Measurements from ENCODE around the gene DNM2. TPM values are rescaled to one million over a fixed set of nuclear protein-coding genes. Genes with fewer than 3 reads are reported as not detected.

Gene DNM2
- total RNA-seq, 1 donor from 2014 or later = 113 TPM

GRCh38 chr19:10712045-10712444 is 5.8 kb upstream of the DNM2 start:
- DNase-seq (ENCODE audit: low spot score in 2 of 2) = no peak
- TF ChIP-seq, protein P1, sequence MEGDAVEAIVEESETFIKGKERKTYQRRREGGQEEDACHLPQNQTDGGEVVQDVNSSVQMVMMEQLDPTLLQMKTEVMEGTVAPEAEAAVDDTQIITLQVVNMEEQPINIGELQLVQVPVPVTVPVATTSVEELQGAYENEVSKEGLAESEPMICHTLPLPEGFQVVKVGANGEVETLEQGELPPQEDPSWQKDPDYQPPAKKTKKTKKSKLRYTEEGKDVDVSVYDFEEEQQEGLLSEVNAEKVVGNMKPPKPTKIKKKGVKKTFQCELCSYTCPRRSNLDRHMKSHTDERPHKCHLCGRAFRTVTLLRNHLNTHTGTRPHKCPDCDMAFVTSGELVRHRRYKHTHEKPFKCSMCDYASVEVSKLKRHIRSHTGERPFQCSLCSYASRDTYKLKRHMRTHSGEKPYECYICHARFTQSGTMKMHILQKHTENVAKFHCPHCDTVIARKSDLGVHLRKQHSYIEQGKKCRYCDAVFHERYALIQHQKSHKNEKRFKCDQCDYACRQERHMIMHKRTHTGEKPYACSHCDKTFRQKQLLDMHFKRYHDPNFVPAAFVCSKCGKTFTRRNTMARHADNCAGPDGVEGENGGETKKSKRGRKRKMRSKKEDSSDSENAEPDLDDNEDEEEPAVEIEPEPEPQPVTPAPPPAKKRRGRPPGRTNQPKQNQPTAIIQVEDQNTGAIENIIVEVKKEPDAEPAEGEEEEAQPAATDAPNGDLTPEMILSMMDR (IDR thresholded peaks at IDR 0.05) = no peak
- Histone ChIP-seq H3K9me3 (no peaks in the 10 kb centered on the region), H3K27me3 (no peaks in the 10 kb centered on the region), H3K4me1 (peaks cover 0 to 4% of the 10 kb centered on the region in 2 donors), H3K4me3 (no peak overlapping the region), H3K36me3 (peaks cover 6 to 33% of the 10 kb centered on the region in 2 donors), H3K27ac (no peak overlapping the region)
- intact Hi-C loops (cut with DNase I) = no loop called here

- H3K4me3 ChIP-seq = no peak overlapping the region
- peaks cover 6 to 28% of the 10 kb centered on the region in 2 donors for H3K36me3 ChIP-seq
- no peak for DNase-seq (ENCODE audit: low spot score in 2 of 2)
- peaks cover 0 to 5% of the 10 kb centered on the region in 2 donors for H3K4me1 ChIP-seq
- intact Hi-C loops (cut with DNase I) = no loop called here
- TF ChIP-seq, protein P1 (IDR thresholded peaks at IDR 0.05) = no peak
- no peaks in the 10 kb centered on the region for H3K9me3 ChIP-seq
- no peak overlapping the region for H3K27ac ChIP-seq
- H3K27me3 ChIP-seq = no peaks in the 10 kb centered on the region
Measured at GRCh38 chr19:10712754-10713153, 5.1 kb upstream of the DNM2 start.

DNA sequence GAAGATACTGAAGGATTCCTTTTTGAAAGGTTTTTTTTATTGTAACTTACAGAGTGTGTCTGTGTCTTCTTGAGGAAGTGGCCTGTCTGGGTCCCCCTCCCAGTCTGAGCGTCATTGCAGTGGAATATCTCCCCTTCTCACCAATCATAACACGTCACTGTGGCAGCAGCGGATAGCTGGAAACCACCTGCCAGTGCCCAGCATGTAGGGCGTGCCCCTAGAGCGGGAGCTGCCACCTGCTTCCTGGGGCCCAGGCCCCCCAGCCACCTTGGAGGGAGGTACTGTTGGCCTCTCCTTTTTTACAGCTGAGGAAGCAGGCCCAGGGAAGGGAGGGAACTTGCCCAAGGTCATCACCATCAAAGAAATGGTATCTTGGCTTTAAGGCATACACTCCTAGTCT is 4.6 kb upstream of the DNM2 start:
- H3K27me3 ChIP-seq = no peaks in the 10 kb centered on the region
- TF ChIP-seq, protein P1 (IDR thresholded peaks at IDR 0.05) = no peak
- intact Hi-C loops (cut with DNase I) = no loop called here
- H3K27ac ChIP-seq = no peak overlapping the region
- DNase-seq (ENCODE audit: low spot score in 2 of 2) = no peak
- peaks cover 6 to 25% of the 10 kb centered on the region in 2 donors for H3K36me3 ChIP-seq
- no peak overlapping the region for H3K4me3 ChIP-seq
- H3K4me1 ChIP-seq = peaks cover 0 to 5% of the 10 kb centered on the region in 2 donors
- H3K9me3 ChIP-seq = no peaks in the 10 kb centered on the region

DNA sequence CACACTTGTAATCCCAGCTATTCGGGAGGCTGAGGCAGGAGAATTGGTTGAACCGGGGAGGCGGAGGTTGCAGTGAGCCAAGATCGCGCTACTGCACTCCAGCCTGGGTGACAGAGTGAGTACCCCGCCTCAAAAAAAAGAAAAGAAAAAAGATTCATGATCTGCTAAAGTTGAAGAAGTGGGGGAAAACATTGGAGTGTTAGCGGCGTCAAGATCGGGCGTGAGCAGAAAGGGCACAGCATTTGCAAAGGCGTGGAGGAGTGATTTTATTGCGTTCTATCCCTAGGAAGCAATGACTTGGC is 874 bp upstream of the DNM2 start:
- no peak for DNase-seq (ENCODE audit: low spot score in 2 of 2)
- intact Hi-C loops (cut with DNase I) = loop anchor here (1.0 to 5.0 kb wide), 7 partner anchors 16 to 212 kb away; partner anchors contain the start of genes CARM1, ILF3, QTRT1 and TIMM29
- TF ChIP-seq, protein P1 (IDR thresholded peaks at IDR 0.05) = no peak
- Histone ChIP-seq H3K27ac (peak overlapping the region; percentile 30 to 56), H3K4me1 (peaks cover 0 to 23% of the 10 kb centered on the region in 2 donors), H3K27me3 (no peaks in the 10 kb centered on the region), H3K9me3 (no peaks in the 10 kb centered on the region), H3K36me3 (peaks cover 0 to 12% of the 10 kb centered on the region in 2 donors), H3K4me3 (peak overlapping the region in 1 of 2 donors; percentile 44)

GRCh38 chr19:10718205-10719196 is 622 bp downstream of the DNM2 start:
- intact Hi-C loops (cut with DNase I) = loop anchor here (2.0 to 5.0 kb wide), 2 partner anchors 52 to 66 kb away; partner anchors contain the start of gene ILF3
- Histone ChIP-seq H3K36me3 (peaks cover 0 to 2% of the 10 kb centered on the region in 2 donors), H3K9me3 (no peaks in the 10 kb centered on the region), H3K4me1 (peaks cover 0 to 23% of the 10 kb centered on the region in 2 donors), H3K27ac (peak overlapping the region; percentile 89 to 94), H3K4me3 (peak overlapping the region; percentile 95 to 99), H3K27me3 (no peaks in the 10 kb centered on the region)
- TF ChIP-seq, protein P1 (IDR thresholded peaks at IDR 0.05) = peak in 1 of 3 experiments; percentile 8
- no peak for DNase-seq (ENCODE audit: low spot score in 2 of 2)
